ENCODE data around the gene FOXE1. TPM values are rescaled to one million over a fixed set of nuclear protein-coding genes. Genes with fewer than 3 reads are reported as not detected.

Gene FOXE1
- total RNA-seq, 4 donors from 2014 or later = 405 to 748 (median 454) TPM

- intact Hi-C loops (cut with DNase I) = no loop called here
- no peaks in the 10 kb centered on the region for H3K9me3 ChIP-seq
- peak overlapping the region; percentile 54 to 72 (median 66) for H3K27ac ChIP-seq
- H3K4me3 ChIP-seq (replicated peaks in 1 of 3) = peak overlapping the region in 1 of 3 donors; percentile 13
- peaks cover 33 to 37% of the 10 kb centered on the region in 2 donors for H3K4me1 ChIP-seq
- no peaks in the 10 kb centered on the region for H3K36me3 ChIP-seq
- DNase-seq = peak in 1 of 2 donors; percentile 26
- H3K27me3 ChIP-seq = no peaks in the 10 kb centered on the region
- TF ChIP-seq, protein P1, sequence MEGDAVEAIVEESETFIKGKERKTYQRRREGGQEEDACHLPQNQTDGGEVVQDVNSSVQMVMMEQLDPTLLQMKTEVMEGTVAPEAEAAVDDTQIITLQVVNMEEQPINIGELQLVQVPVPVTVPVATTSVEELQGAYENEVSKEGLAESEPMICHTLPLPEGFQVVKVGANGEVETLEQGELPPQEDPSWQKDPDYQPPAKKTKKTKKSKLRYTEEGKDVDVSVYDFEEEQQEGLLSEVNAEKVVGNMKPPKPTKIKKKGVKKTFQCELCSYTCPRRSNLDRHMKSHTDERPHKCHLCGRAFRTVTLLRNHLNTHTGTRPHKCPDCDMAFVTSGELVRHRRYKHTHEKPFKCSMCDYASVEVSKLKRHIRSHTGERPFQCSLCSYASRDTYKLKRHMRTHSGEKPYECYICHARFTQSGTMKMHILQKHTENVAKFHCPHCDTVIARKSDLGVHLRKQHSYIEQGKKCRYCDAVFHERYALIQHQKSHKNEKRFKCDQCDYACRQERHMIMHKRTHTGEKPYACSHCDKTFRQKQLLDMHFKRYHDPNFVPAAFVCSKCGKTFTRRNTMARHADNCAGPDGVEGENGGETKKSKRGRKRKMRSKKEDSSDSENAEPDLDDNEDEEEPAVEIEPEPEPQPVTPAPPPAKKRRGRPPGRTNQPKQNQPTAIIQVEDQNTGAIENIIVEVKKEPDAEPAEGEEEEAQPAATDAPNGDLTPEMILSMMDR (IDR thresholded peaks at IDR 0.05) = no peak
- TF ChIP-seq POLR2A (IDR thresholded peaks at IDR 0.05) = no peak
- WGBS, 2 donors = 35 to 41% methylated on average over 10 of the region's 10 CpGs
Measured at GRCh38 chr9:97831843-97832636, 21.0 kb upstream of the FOXE1 start.

DNA sequence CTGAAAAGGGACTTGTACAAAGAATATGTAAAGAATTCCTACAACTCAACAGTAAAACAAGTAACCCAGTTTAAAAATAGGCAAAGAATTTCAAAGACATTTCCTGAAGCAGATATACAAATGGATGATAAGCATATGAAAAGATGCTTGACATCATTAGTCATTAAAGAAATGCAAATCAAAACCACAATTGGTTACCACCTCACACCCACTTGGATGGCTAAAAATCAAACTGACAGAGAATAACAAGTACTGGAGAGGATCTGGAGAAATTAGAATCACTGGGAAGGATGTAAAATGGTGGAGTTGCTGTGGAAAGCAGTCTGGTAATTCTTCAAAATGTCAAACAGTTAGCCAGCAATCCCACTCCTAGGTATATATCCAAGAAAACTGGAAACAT is 12.5 kb upstream of the FOXE1 start:
- Histone ChIP-seq H3K27ac (no peak overlapping the region), H3K4me3 (replicated peaks in 1 of 3) (no peak overlapping the region), H3K4me1 (peaks cover 0 to 11% of the 10 kb centered on the region in 2 donors), H3K27me3 (no peaks in the 10 kb centered on the region), H3K9me3 (no peaks in the 10 kb centered on the region), H3K36me3 (no peaks in the 10 kb centered on the region)
- no peak for TF ChIP-seq POLR2A (IDR thresholded peaks at IDR 0.05)
- TF ChIP-seq, protein P1 (IDR thresholded peaks at IDR 0.05) = no peak
- no peak for DNase-seq
- intact Hi-C loops (cut with DNase I) = no loop called here

DNA sequence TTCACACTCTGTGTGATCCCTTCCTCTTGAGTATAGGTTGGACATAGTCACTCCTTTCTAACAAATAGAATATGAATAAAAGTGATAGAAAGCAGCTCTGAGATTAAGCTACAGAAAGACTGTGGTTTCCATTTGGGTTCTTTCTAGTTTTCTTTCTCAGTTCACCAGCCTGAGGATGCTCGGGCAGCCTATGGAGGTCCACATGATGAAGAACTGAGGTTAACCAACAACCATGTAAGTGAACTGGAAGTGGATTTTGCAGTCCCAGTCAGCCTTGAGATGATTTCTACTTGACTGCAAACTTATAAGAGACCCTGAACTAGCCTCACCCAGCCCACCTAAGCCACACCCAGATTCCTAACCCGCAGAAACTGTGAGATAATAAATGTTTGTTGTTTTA is 10.1 kb upstream of the FOXE1 start:
- H3K27me3 ChIP-seq = no peaks in the 10 kb centered on the region
- peaks cover 24 to 36% of the 10 kb centered on the region in 2 donors for H3K4me1 ChIP-seq
- H3K27ac ChIP-seq = no peak overlapping the region
- intact Hi-C loops (cut with DNase I) = no loop called here
- no peaks in the 10 kb centered on the region for H3K9me3 ChIP-seq
- 84 to 85% methylated on average over 2 of the region's 2 CpGs for WGBS, 2 donors
- H3K4me3 ChIP-seq (replicated peaks in 1 of 3) = no peak overlapping the region
- TF ChIP-seq, protein P1 (IDR thresholded peaks at IDR 0.05) = no peak
- TF ChIP-seq POLR2A (IDR thresholded peaks at IDR 0.05) = no peak
- no peak for DNase-seq
- no peaks in the 10 kb centered on the region for H3K36me3 ChIP-seq

GRCh38 chr9:97845130-97845529 is 7.9 kb upstream of the FOXE1 start:
- H3K4me1 ChIP-seq = peaks cover 28 to 38% of the 10 kb centered on the region in 2 donors
- H3K9me3 ChIP-seq = no peaks in the 10 kb centered on the region
- DNase-seq = no peak
- H3K27ac ChIP-seq = peak overlapping the region; percentile 80 to 95 (median 92)
- TF ChIP-seq, protein P1 (IDR thresholded peaks at IDR 0.05) = no peak
- no peak for TF ChIP-seq POLR2A (IDR thresholded peaks at IDR 0.05)
- WGBS, 2 donors = 30 to 51% methylated on average over 2 of the region's 2 CpGs
- no peaks in the 10 kb centered on the region for H3K36me3 ChIP-seq
- no peak overlapping the region for H3K4me3 ChIP-seq (replicated peaks in 1 of 3)
- H3K27me3 ChIP-seq = no peaks in the 10 kb centered on the region
- intact Hi-C loops (cut with DNase I) = loop anchor here (5.0 kb wide), 1 partner anchor 133 kb away; no protein-coding TSS in a partner anchor

DNA sequence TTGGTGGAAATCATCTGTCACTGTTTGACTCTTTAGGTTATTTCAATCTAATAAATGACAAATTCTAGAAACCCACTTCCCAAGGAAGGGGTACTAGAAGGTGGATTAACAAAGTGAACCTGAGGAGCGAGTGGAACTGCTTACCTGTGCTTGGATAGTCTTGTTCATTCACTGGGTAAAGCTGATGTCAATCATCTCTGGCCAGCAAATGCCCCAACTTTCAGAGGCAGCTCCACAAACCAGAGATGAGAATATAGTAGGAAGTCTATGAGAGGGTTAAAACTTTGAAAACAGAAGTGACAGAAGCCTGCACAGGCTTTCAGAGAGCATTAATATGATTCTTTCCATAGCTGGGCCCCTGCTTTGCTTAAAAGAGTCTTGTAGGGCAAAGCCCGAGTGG is 7.3 kb upstream of the FOXE1 start:
- no peaks in the 10 kb centered on the region for H3K9me3 ChIP-seq
- no peaks in the 10 kb centered on the region for H3K36me3 ChIP-seq
- H3K4me1 ChIP-seq = peaks cover 28 to 38% of the 10 kb centered on the region in 2 donors
- peak overlapping the region; percentile 80 to 95 (median 92) for H3K27ac ChIP-seq
- intact Hi-C loops (cut with DNase I) = loop anchor here (5.0 kb wide), 1 partner anchor 133 kb away; no protein-coding TSS in a partner anchor
- no peak for DNase-seq
- 27 to 28% methylated on average over 2 of the region's 2 CpGs for WGBS, 2 donors
- H3K27me3 ChIP-seq = no peaks in the 10 kb centered on the region
- H3K4me3 ChIP-seq (replicated peaks in 1 of 3) = no peak overlapping the region
- TF ChIP-seq POLR2A (IDR thresholded peaks at IDR 0.05) = no peak
- TF ChIP-seq, protein P1 (IDR thresholded peaks at IDR 0.05) = no peak
